OCI-LY3 (cell line): Measurements from ENCODE around the gene DVL2.
"Not testable (repeated sequence)": the region's sequence is repeated elsewhere in the genome, so short reads cannot be mapped to it uniquely, and the experiment has no call there.

ENCODE experiments used
- CTCF ChIP-seq: fragments of 200-600, 300-600 bp; sonication (generic); IDR thresholded peaks from 2 replicates; pipeline ENCODE4 v1.5.1; 2014; ENCODE audit warnings: antibody characterized with exemption, low read length, low read depth
- EZH2phosphoT487 ChIP-seq: fragments of 200-600 bp; shearing (Covaris generic); IDR thresholded peaks from 2 replicates; pipeline ENCODE4 v1.6.1; 2018; ENCODE audit warnings: antibody characterized with exemption, mixed run types, low read depth

- TF ChIP-seq EZH2phosphoT487, CTCF: not testable (repeated sequence)
These were observed 9.5 kb upstream of the DVL2 start for GRCh38 chr17:7243838-7244237.
